ENCODE measurements around the gene MED20. TPM values are rescaled to one million over a fixed set of nuclear protein-coding genes. Genes with fewer than 3 reads are reported as not detected.
A peak's percentile ranks its signal among the peaks of the same experiment; 100 is the strongest.

MED20 gene
- total RNA-seq, 4 donors from 2014 or later: 6.9 to 18.7 (median 15.0) TPM

GRCh38 chr6:41894366-41895299, 26.3 kb downstream of the MED20 start:
- peak overlapping the region; percentile 82 to 85 (median 83) for H3K27ac ChIP-seq
- H3K9me3 ChIP-seq: no peaks in the 10 kb centered on the region
- peaks cover 0 to 6% (median 0%) of the 10 kb centered on the region in 3 donors for H3K36me3 ChIP-seq
- intact Hi-C loops (cut with DNase I): no loop called here
- TF ChIP-seq, protein P1, sequence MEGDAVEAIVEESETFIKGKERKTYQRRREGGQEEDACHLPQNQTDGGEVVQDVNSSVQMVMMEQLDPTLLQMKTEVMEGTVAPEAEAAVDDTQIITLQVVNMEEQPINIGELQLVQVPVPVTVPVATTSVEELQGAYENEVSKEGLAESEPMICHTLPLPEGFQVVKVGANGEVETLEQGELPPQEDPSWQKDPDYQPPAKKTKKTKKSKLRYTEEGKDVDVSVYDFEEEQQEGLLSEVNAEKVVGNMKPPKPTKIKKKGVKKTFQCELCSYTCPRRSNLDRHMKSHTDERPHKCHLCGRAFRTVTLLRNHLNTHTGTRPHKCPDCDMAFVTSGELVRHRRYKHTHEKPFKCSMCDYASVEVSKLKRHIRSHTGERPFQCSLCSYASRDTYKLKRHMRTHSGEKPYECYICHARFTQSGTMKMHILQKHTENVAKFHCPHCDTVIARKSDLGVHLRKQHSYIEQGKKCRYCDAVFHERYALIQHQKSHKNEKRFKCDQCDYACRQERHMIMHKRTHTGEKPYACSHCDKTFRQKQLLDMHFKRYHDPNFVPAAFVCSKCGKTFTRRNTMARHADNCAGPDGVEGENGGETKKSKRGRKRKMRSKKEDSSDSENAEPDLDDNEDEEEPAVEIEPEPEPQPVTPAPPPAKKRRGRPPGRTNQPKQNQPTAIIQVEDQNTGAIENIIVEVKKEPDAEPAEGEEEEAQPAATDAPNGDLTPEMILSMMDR (IDR thresholded peaks at IDR 0.05): no peak
- TF ChIP-seq POLR2A (IDR thresholded peaks at IDR 0.05): no peak
- peaks cover 0 to 30% (median 12%) of the 10 kb centered on the region in 3 donors for H3K4me1 ChIP-seq
- peak overlapping the region; percentile 58 to 86 (median 78) for H3K4me3 ChIP-seq
- WGBS, 2 donors: 2 to 4% methylated on average over 27 to 28 of the region's 56 CpGs
- H3K27me3 ChIP-seq: no peaks in the 10 kb centered on the region
- DNase-seq: no peak

DNA sequence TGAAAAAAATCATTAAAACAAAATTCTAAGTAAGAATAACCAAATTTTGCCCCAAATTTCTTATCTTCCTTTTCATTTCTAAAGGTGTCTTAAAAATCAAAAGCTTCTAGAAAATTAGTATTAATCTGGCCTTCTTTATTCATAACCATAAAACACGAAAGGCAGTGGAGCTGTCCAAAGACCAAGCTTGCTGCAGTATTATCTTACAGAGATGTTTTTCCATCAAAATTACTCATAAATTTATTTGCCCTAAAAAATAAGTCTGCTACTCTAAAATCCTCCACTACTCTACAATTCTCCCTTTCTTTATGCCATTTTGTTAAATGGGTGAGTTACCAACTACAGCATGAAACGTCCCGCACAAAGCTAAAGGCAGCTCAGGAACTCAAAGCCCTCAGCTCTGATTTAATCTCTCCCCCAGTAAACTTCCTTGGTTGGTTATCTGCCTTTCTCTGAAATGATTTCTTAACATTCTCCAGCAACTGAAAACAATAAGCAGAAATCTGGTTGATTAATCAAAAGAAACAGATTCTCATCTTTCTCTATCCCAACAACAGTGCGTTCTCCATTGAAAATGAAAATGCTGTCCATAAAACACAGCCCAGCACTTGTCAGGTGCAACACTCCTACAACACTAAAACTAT, 27.9 kb downstream of the MED20 start:
- H3K4me1 ChIP-seq: peaks cover 0 to 30% (median 12%) of the 10 kb centered on the region in 3 donors
- no peak overlapping the region for H3K4me3 ChIP-seq
- 78 to 84% methylated on average over 4 of the region's 4 CpGs for WGBS, 2 donors
- no peak overlapping the region for H3K27ac ChIP-seq
- H3K27me3 ChIP-seq: no peaks in the 10 kb centered on the region
- TF ChIP-seq, protein P1 (IDR thresholded peaks at IDR 0.05): no peak
- TF ChIP-seq POLR2A (IDR thresholded peaks at IDR 0.05): no peak
- DNase-seq: no peak
- intact Hi-C loops (cut with DNase I): no loop called here
- peaks cover 0 to 4% (median 0%) of the 10 kb centered on the region in 3 donors for H3K36me3 ChIP-seq
- H3K9me3 ChIP-seq: no peaks in the 10 kb centered on the region

- WGBS, 2 donors: 49 to 66% methylated on average over 4 of the region's 4 CpGs
- TF ChIP-seq, protein P1 (IDR thresholded peaks at IDR 0.05): no peak
- no peak for TF ChIP-seq POLR2A (IDR thresholded peaks at IDR 0.05)
- Histone ChIP-seq H3K27ac (no peak overlapping the region), H3K27me3 (no peaks in the 10 kb centered on the region), H3K36me3 (peaks cover 0 to 4% (median 0%) of the 10 kb centered on the region in 3 donors), H3K4me1 (peaks cover 0 to 7% (median 0%) of the 10 kb centered on the region in 3 donors), H3K4me3 (no peak overlapping the region), H3K9me3 (no peaks in the 10 kb centered on the region)
- intact Hi-C loops (cut with DNase I): no loop called here
- no peak for DNase-seq
Observed at GRCh38 chr6:41887331-41887751, 33.6 kb downstream of the MED20 start.

GRCh38 chr6:41885930-41886329, 35.0 kb downstream of the MED20 start:
- H3K36me3 ChIP-seq: peaks cover 0 to 4% (median 0%) of the 10 kb centered on the region in 3 donors
- intact Hi-C loops (cut with DNase I): no loop called here
- H3K4me1 ChIP-seq: peaks cover 0 to 7% (median 0%) of the 10 kb centered on the region in 3 donors
- DNase-seq: no peak
- H3K9me3 ChIP-seq: no peaks in the 10 kb centered on the region
- H3K4me3 ChIP-seq: no peak overlapping the region
- TF ChIP-seq POLR2A (IDR thresholded peaks at IDR 0.05): no peak
- TF ChIP-seq, protein P1 (IDR thresholded peaks at IDR 0.05): no peak
- WGBS, 2 donors: 83 to 86% methylated on average over 1 of the region's 1 CpG
- no peaks in the 10 kb centered on the region for H3K27me3 ChIP-seq
- H3K27ac ChIP-seq: no peak overlapping the region

GRCh38 chr6:41884957-41885356, 36.0 kb downstream of the MED20 start:
- 79 to 89% methylated on average over 5 of the region's 5 CpGs for WGBS, 2 donors
- intact Hi-C loops (cut with DNase I): no loop called here

More at GRCh38 chr6:41884957-41885356, 36.0 kb downstream of the MED20 start:
- no peaks in the 10 kb centered on the region for H3K9me3 ChIP-seq
- no peak overlapping the region for H3K4me3 ChIP-seq
- H3K4me1 ChIP-seq: peaks cover 0 to 7% (median 0%) of the 10 kb centered on the region in 3 donors
- no peak overlapping the region for H3K27ac ChIP-seq
- TF ChIP-seq, protein P1 (IDR thresholded peaks at IDR 0.05): no peak
- TF ChIP-seq POLR2A (IDR thresholded peaks at IDR 0.05): no peak
- no peaks in the 10 kb centered on the region for H3K36me3 ChIP-seq
- no peaks in the 10 kb centered on the region for H3K27me3 ChIP-seq
- no peak for DNase-seq

All from esophagus squamous epithelium (tissue), 5 donors.